ENCODE results near the gene RAE1. TPM values are rescaled to one million over a fixed set of nuclear protein-coding genes. Genes with fewer than 3 reads are reported as not detected.

The RAE1 gene
- 26.3 TPM for total RNA-seq

DNA sequence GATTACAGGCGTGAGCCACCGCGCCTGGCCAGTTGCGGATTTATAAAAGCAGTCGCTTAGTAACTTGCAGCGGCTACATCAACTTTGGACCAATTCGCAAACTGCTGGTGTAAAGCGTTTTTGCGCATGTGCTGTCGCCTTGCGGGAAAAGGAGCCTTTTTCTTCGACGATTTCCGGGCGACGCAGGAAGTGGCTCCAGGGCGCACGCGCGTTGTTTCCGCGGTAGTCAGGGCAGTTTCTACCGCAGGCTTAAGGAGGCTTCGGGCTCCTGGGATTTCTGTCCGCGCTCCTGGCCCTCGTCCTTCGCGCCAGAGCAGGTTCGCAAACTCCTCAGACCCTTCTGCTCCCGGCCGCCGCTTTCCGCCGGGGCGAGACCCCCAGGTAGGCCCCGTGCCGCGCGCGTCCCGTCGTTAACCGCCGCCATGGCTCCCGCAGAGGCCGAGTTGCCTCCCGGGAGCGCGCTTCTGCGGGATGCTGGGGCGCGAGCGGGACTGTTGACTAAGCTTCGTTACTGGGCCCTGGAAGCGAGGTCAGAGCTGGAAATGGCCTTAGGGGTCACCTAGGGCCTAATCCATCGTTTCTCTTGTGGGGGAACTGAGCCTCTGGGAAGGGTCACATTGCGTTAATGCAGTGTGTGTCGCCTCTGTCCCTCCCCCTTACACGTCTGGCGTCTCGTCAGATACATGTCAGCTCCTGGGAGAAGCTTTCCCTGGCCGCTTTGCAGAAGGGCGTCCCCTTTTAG is at the start of gene RAE1:
Gene RAE1 (plus strand): TSS at position 214 of the 742 bp plus-strand sequence. CDS start 2,784 bp downstream, outside the sequence.
- DNase-seq (ENCODE audit: low spot score): peak; percentile 91

DNA sequence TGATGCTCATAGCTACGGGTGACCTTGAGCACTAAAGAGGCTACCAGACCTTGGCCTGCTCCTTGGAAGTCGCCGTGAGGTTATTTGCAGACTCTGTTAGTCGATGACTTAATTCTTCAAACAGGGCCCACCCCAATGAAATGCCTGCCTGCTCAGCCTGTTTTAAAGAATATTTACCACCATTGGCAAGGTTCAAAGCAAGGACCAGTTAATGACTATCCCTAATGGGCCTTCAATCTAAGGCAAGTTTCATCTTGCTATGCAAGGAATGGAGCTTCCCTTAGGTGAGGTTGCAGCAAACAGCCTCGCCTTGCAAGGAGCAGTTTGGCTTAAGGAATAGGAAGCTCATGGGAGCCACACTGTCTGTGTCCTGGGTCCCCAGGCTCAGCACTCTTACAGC is 44.3 kb upstream of the RAE1 start:
- no peak for DNase-seq (ENCODE audit: low spot score)

- no peak for DNase-seq (ENCODE audit: low spot score)
Measured at GRCh38 chr20:57308451-57309271, 42.4 kb upstream of the RAE1 start.

- DNase-seq (ENCODE audit: low spot score): no peak
Measured at GRCh38 chr20:57309544-57310115, 41.4 kb upstream of the RAE1 start.

- DNase-seq (ENCODE audit: low spot score): no peak
Measured at GRCh38 chr20:57310821-57311514, 40.1 kb upstream of the RAE1 start.

GRCh38 chr20:57312138-57312537 is 38.9 kb upstream of the RAE1 start:
- no peak for DNase-seq (ENCODE audit: low spot score)

GRCh38 chr20:57313230-57313629 is 37.8 kb upstream of the RAE1 start:
- no peak for DNase-seq (ENCODE audit: low spot score)

DNA sequence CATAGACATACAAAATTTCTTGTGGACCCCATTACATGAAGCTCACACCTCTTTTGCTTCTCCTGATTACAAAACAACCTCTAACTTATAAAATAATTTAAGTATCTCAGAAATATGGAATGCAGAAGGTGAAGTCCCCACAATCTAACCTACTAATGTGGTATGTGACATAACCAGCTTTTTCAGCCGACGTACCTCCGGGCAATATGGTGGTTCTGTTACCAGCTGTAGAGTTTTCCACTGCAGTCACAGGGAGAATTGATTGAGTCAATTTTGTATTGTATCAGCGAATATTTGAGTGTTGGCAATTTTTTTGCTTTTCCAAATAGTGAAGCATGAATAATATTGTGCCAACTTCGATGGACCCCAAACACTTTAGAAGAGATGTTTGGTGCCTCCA is 37.1 kb upstream of the RAE1 start:
- no peak for DNase-seq (ENCODE audit: low spot score)

DNA sequence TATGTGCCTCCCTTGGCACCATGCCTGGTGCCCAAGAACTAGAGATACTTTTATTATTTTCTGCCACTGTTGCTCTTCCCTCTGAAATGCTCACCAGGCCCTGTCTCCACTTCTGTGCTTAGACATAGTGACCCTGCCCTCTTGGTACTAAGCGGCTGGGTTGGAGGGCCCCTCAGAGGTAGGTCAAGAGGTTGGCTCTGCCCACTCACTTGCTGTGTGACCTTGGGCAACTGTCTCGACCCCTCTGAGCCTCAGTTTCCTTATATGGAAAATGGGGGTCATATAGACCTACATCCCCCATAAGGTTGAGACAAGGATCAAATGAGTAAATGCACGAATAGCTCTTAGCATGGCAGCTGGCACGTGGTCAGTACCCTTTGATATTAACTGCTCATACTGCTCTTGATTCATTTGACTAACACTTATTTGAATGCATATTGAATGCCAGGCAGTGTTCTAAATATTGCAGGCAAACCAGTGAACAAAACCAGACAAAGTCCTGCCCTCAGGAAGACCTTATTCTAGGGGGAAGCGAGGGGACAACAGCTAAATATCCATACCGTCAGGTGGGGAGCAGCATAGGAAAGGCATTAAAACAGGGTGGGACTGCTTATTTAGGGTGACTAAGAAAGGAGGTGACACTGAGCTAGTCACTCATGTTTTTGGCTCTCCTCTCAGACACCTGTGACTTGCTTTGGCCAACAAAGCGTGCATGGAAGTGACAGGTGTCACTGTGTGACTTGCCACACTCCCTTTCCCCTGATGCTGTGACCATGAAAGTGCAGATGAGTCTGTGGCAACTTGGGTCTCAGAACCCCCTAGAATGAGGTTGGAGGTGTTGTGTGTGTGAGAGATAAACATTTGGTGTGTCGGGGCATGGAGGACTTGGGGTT is 35.7 kb upstream of the RAE1 start:
- DNase-seq (ENCODE audit: low spot score): no peak

GRCh38 chr20:57315976-57316480 is 35.0 kb upstream of the RAE1 start:
- DNase-seq (ENCODE audit: low spot score): no peak

GRCh38 chr20:57316795-57317201 is 34.3 kb upstream of the RAE1 start:
- no peak for DNase-seq (ENCODE audit: low spot score)

- no peak for DNase-seq (ENCODE audit: low spot score)
Measured at GRCh38 chr20:57317316-57317788, 33.7 kb upstream of the RAE1 start.

GRCh38 chr20:57317789-57318371 is 33.2 kb upstream of the RAE1 start:
- DNase-seq (ENCODE audit: low spot score): no peak

GRCh38 chr20:57319584-57319983 is 31.5 kb upstream of the RAE1 start:
- no peak for DNase-seq (ENCODE audit: low spot score)

- no peak for DNase-seq (ENCODE audit: low spot score)
Measured at GRCh38 chr20:57320358-57320757, 30.7 kb upstream of the RAE1 start.

GRCh38 chr20:57321142-57321541 is 29.9 kb upstream of the RAE1 start:
- no peak for DNase-seq (ENCODE audit: low spot score)

GRCh38 chr20:57322476-57322875 is 28.6 kb upstream of the RAE1 start:
- no peak for DNase-seq (ENCODE audit: low spot score)

DNA sequence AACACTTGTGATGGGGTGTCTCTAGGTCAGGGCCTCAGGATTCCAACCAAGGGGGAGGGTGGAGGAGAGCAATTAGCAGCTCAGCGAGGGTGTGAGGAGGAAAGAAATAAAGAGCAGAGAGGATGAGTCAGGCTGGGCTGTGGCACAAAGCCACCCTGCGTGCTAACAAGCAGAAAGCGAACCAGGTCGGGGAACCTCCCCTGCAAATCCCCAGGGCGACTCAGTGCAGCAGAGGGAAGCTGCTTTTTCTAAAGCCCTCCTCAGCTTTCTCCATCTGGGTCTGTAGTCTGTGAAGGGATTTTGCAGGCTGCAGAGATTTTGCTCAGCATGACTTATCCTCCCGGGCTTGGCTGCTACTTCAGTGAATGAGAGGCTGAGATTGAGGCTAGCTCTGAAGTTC is 28.0 kb upstream of the RAE1 start:
- DNase-seq (ENCODE audit: low spot score): peak; percentile 58

- DNase-seq (ENCODE audit: low spot score): no peak
Measured at GRCh38 chr20:57325632-57326356, 25.3 kb upstream of the RAE1 start.

Data from ureter (tissue), 1 donor.